ENCODE data around the gene PLIN4.

PLIN4 gene

DNA sequence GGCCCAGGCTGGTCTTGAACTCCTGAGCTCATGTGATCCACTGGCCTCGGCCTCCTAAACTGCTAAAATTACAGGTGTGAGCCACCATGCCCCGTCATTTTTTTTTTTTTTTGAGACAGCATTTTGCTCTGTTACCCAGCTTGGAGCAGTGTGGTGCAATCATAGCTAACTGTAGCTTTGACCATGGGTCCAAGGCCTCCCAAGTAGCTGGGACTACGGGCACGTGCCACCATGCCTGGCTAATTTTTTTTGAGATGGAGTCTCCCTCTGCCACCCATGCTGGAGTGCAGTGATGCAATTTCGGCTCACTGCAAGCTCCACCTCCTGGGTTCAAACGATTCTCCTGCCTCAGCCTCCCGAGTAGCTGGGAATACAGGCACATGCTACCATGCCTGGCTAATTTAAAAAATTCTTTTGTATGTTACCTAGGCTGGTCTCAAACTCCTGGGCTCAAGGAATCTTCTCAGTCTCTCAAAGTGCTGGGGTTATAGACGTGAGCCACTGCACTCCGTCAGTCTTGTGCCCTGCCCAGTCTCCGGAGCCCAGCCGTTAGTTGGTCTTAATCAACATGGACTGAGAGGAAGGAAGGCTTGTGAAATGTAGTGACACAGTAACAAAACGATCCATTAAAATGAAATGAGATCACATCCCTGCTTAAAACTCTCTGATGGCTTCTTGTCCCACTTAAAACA is 23.0 kb upstream of the PLIN4 start:
- Histone ChIP-seq H2BK12ac (ENCODE audit: low read length) (no peak overlapping the region), H3K14ac (ENCODE audit: low read length) (no peak overlapping the region), H4K91ac (ENCODE audit: low read depth, low read length, poor library complexity) (no peak overlapping the region), H2BK5ac (ENCODE audit: low read length) (no peak overlapping the region), H3K27me3 (ENCODE audit: control insufficient read depth in 3 of 3, insufficient read depth in 3 of 3, low read depth in 1 of 3, low read length in 3 of 3) (peaks cover 0 to 5% (median 0%) of the 10 kb centered on the region in 3 experiments), H3K4me2 (ENCODE audit: insufficient read depth, low read length, poor library complexity, severe bottlenecking) (no peak overlapping the region), H3K36me3 (replicated peaks in 1 of 2; ENCODE audit: control insufficient read depth in 2 of 2, insufficient read depth in 2 of 2, low read length in 2 of 2) (no peaks in the 10 kb centered on the region), H3K4me3 (ENCODE audit: low read length in 2 of 2) (no peak overlapping the region), H2AFZ (ENCODE audit: low read length) (no peak overlapping the region), H3K9ac (ENCODE audit: low read depth, low read length, poor library complexity) (no peak overlapping the region), H2BK15ac (ENCODE audit: low read length) (no peak overlapping the region), H3K27ac (replicated peaks; ENCODE audit: low read length) (no peak overlapping the region), H3K4me1 (ENCODE audit: control insufficient read depth in 2 of 2, insufficient read depth in 1 of 2, low read depth in 1 of 2, low read length in 2 of 2) (no peaks in the 10 kb centered on the region), H4K8ac (ENCODE audit: low read depth, low read length) (no peak overlapping the region), H3K23ac (ENCODE audit: low read depth, low read length, poor library complexity) (no peak overlapping the region), H2AK5ac (ENCODE audit: low read depth, low read length) (no peak overlapping the region), H3K4ac (ENCODE audit: low read length) (no peak overlapping the region), H3K9me3 (replicated peaks in 1 of 2; ENCODE audit: control insufficient read depth in 2 of 2, insufficient read depth in 1 of 2, low read depth in 1 of 2, low read length in 2 of 2) (peaks cover 0 to 3% of the 10 kb centered on the region in 2 donors), H2BK120ac (ENCODE audit: low read depth, low read length) (no peak overlapping the region), H3K18ac (ENCODE audit: low read length) (no peak overlapping the region), H3K79me1 (ENCODE audit: low read depth, low read length) (peaks cover 2% of the 10 kb centered on the region)
- no CpG with 5 or more reads among the region's 12 CpGs for WGBS, 2 donors (ENCODE audit: extremely low coverage in 2 of 2, insufficient read length in 2 of 2, insufficient replicate concordance in 1 of 2)
- no peak for DNase-seq (ENCODE audit: low spot score)

DNA sequence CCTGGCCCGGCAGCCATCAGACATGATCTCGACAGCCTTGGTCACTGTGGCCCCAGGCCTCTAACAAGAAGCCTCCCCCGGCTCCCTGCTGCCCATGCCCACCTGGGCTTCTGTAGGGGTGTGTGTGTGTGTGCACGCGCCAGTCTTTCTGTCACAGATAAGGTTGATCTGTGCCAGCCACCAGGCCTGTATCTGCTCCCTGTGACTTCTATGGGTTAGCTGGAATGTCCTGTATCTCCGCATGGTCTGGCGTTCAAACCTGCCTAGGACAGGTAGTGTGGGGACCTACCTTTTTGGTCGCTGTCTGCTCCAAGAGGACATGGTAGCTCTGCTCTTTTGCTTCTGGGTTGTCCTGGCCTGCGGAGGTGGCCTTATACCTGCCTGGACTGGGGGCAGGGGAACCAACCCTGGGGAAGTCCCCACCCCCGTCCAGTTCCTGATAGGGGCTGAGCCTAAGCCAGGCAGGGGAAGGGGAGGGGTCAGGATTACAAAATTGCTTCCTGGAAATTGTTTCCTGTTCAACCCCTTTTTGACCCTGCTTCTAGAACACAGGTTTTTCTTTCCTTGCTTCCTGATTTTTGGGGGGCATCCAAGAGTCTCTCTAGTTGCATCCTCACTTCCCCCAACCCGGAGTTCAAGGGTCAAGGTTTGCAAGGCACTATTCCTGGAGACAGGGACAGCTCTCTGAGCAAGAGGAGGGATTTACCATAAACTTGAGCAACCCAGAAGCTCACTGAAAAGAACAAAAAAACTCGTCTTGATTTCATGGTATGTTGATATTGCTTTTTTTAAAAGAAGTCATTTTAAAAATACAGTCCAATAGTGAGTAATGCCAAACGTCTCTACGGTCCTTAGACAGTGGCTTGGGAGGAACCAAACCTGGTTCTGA is 21.7 kb upstream of the PLIN4 start, which contains the start of gene LRG1:
Gene LRG1, minus strand, starts transcription at position 344 of the 889 bp plus-strand sequence. Its CDS starts 23 bp downstream, at position 321.
- Histone ChIP-seq H2BK15ac (ENCODE audit: low read length) (no peak within 1 kb of the TSS), H3K4ac (ENCODE audit: low read length) (no peak within 1 kb of the TSS), H3K79me1 (ENCODE audit: low read depth, low read length) (no peaks in the 10 kb centered on the region), H3K27me3 (ENCODE audit: control insufficient read depth in 3 of 3, insufficient read depth in 3 of 3, low read depth in 1 of 3, low read length in 3 of 3) (peaks cover 0 to 5% (median 0%) of the 10 kb centered on the region in 3 experiments), H2BK120ac (ENCODE audit: low read depth, low read length) (no peak within 1 kb of the TSS), H3K9ac (ENCODE audit: low read depth, low read length, poor library complexity) (no peak within 1 kb of the TSS), H3K36me3 (replicated peaks in 1 of 2; ENCODE audit: control insufficient read depth in 2 of 2, insufficient read depth in 2 of 2, low read length in 2 of 2) (no peaks in the 10 kb centered on the region), H2BK5ac (ENCODE audit: low read length) (no peak within 1 kb of the TSS), H3K14ac (ENCODE audit: low read length) (no peak within 1 kb of the TSS), H2BK12ac (ENCODE audit: low read length) (no peak within 1 kb of the TSS), H2AFZ (ENCODE audit: low read length) (no peak within 1 kb of the TSS), H4K91ac (ENCODE audit: low read depth, low read length, poor library complexity) (no peak within 1 kb of the TSS), H3K9me3 (replicated peaks in 1 of 2; ENCODE audit: control insufficient read depth in 2 of 2, insufficient read depth in 1 of 2, low read depth in 1 of 2, low read length in 2 of 2) (peaks cover 0 to 3% of the 10 kb centered on the region in 2 donors), H4K8ac (ENCODE audit: low read depth, low read length) (no peak within 1 kb of the TSS), H3K4me2 (ENCODE audit: insufficient read depth, low read length, poor library complexity, severe bottlenecking) (no peak within 1 kb of the TSS), H2AK5ac (ENCODE audit: low read depth, low read length) (no peak within 1 kb of the TSS), H3K4me1 (ENCODE audit: control insufficient read depth in 2 of 2, insufficient read depth in 1 of 2, low read depth in 1 of 2, low read length in 2 of 2) (peaks cover 4 to 9% of the 10 kb centered on the region in 2 donors), H3K23ac (ENCODE audit: low read depth, low read length, poor library complexity) (no peak within 1 kb of the TSS), H3K27ac (replicated peaks; ENCODE audit: low read length) (no peak within 1 kb of the TSS), H3K18ac (ENCODE audit: low read length) (peak within 1 kb of the TSS; percentile 41), H3K4me3 (ENCODE audit: low read length in 2 of 2) (no peak within 1 kb of the TSS)
- WGBS, 2 donors (ENCODE audit: extremely low coverage in 2 of 2, insufficient read length in 2 of 2, insufficient replicate concordance in 1 of 2), result no CpG with 5 or more reads among the region's 14 CpGs
- DNase-seq (ENCODE audit: low spot score), result no peak

DNA sequence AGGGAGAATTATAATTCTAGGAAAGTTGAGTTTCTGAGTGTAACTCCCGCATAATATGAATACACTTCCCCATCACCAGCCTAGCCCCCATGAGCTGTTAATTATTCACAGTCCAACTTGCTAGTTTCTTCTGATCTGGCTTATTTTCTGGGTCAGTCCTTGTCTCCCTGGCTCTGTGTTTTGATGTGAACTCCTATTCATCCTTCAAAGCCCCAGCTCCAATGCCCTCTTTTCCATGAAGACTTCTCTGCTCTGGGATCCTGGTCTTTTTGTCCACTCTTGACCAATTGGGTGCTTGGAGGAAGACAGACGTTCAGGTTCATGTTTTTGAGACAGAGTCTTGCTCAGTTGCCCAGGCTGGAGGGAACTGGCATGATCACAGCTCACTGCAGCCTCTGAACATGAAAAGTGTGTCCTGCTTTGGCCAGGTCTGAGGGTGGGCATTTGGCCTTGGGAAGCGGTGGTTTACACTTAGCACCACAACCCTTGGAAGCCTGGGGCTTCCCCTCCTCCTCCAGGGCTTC is 20.9 kb upstream of the PLIN4 start:
- no CpG with 5 or more reads among the region's 3 CpGs for WGBS, 2 donors (ENCODE audit: extremely low coverage in 2 of 2, insufficient read length in 2 of 2, insufficient replicate concordance in 1 of 2)
- no peak overlapping the region for H2BK120ac ChIP-seq (ENCODE audit: low read depth, low read length)
- H2AK5ac ChIP-seq (ENCODE audit: low read depth, low read length), result no peak overlapping the region
- H3K4me3 ChIP-seq (ENCODE audit: low read length in 2 of 2), result no peak overlapping the region
- no peak overlapping the region for H3K4me2 ChIP-seq (ENCODE audit: insufficient read depth, low read length, poor library complexity, severe bottlenecking)
- H3K14ac ChIP-seq (ENCODE audit: low read length), result no peak overlapping the region
- no peak overlapping the region for H2BK12ac ChIP-seq (ENCODE audit: low read length)
- no peak overlapping the region for H2AFZ ChIP-seq (ENCODE audit: low read length)
- H4K8ac ChIP-seq (ENCODE audit: low read depth, low read length), result no peak overlapping the region
- no peak overlapping the region for H2BK15ac ChIP-seq (ENCODE audit: low read length)
- no peak overlapping the region for H3K4ac ChIP-seq (ENCODE audit: low read length)
- no peaks in the 10 kb centered on the region for H3K36me3 ChIP-seq (replicated peaks in 1 of 2; ENCODE audit: control insufficient read depth in 2 of 2, insufficient read depth in 2 of 2, low read length in 2 of 2)
- H3K9ac ChIP-seq (ENCODE audit: low read depth, low read length, poor library complexity), result no peak overlapping the region
- no peak overlapping the region for H4K91ac ChIP-seq (ENCODE audit: low read depth, low read length, poor library complexity)
- H3K4me1 ChIP-seq (ENCODE audit: control insufficient read depth in 2 of 2, insufficient read depth in 1 of 2, low read depth in 1 of 2, low read length in 2 of 2), result peaks cover 8 to 13% of the 10 kb centered on the region in 2 donors
- H3K27me3 ChIP-seq (ENCODE audit: control insufficient read depth in 3 of 3, insufficient read depth in 3 of 3, low read depth in 1 of 3, low read length in 3 of 3), result peaks cover 0 to 7% (median under 1%) of the 10 kb centered on the region in 3 experiments
- H3K23ac ChIP-seq (ENCODE audit: low read depth, low read length, poor library complexity), result no peak overlapping the region
- H3K9me3 ChIP-seq (replicated peaks in 1 of 2; ENCODE audit: control insufficient read depth in 2 of 2, insufficient read depth in 1 of 2, low read depth in 1 of 2, low read length in 2 of 2), result peaks cover 0 to 3% of the 10 kb centered on the region in 2 donors
- no peaks in the 10 kb centered on the region for H3K79me1 ChIP-seq (ENCODE audit: low read depth, low read length)
- H3K27ac ChIP-seq (replicated peaks; ENCODE audit: low read length), result no peak overlapping the region
- H3K18ac ChIP-seq (ENCODE audit: low read length), result no peak overlapping the region
- DNase-seq (ENCODE audit: low spot score), result no peak
- no peak overlapping the region for H2BK5ac ChIP-seq (ENCODE audit: low read length)

DNA sequence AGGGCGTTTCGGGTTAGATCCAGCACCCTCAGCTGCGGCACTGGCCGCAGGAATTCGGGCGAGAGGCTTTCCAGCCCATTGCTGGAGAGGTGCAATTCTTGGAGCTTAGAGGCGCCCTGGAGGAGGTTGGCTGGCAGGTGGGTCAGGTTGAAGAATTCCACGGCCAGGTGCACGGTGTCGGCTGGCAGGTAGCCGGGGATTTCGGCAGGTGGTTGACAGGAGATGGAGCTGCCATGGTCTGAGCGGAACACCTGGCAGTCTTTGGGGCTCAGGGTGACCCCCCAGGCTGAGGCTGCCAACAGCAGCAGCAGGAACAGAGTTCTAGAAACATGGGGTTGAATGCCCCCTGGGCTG is 20.3 kb upstream of the PLIN4 start:
- no peak overlapping the region for H2AFZ ChIP-seq (ENCODE audit: low read length)
- no CpG with 5 or more reads among the region's 13 CpGs for WGBS, 2 donors (ENCODE audit: extremely low coverage in 2 of 2, insufficient read length in 2 of 2, insufficient replicate concordance in 1 of 2)

More for the DNA sequence above, 20.3 kb upstream of the PLIN4 start:
- H3K9me3 ChIP-seq (replicated peaks in 1 of 2; ENCODE audit: control insufficient read depth in 2 of 2, insufficient read depth in 1 of 2, low read depth in 1 of 2, low read length in 2 of 2), result peaks cover 0 to 3% of the 10 kb centered on the region in 2 donors
- no peak overlapping the region for H2BK5ac ChIP-seq (ENCODE audit: low read length)
- H2BK120ac ChIP-seq (ENCODE audit: low read depth, low read length), result no peak overlapping the region
- H3K4me3 ChIP-seq (ENCODE audit: low read length in 2 of 2), result no peak overlapping the region
- no peak overlapping the region for H3K27ac ChIP-seq (replicated peaks; ENCODE audit: low read length)
- no peak overlapping the region for H4K91ac ChIP-seq (ENCODE audit: low read depth, low read length, poor library complexity)
- no peak overlapping the region for H3K9ac ChIP-seq (ENCODE audit: low read depth, low read length, poor library complexity)
- no peak overlapping the region for H3K14ac ChIP-seq (ENCODE audit: low read length)
- H2BK12ac ChIP-seq (ENCODE audit: low read length), result peak overlapping the region; percentile 30
- no peak overlapping the region for H3K4me2 ChIP-seq (ENCODE audit: insufficient read depth, low read length, poor library complexity, severe bottlenecking)
- no peaks in the 10 kb centered on the region for H3K79me1 ChIP-seq (ENCODE audit: low read depth, low read length)
- no peaks in the 10 kb centered on the region for H3K36me3 ChIP-seq (replicated peaks in 1 of 2; ENCODE audit: control insufficient read depth in 2 of 2, insufficient read depth in 2 of 2, low read length in 2 of 2)
- no peak overlapping the region for H4K8ac ChIP-seq (ENCODE audit: low read depth, low read length)
- no peak overlapping the region for H3K4ac ChIP-seq (ENCODE audit: low read length)
- no peak overlapping the region for H2BK15ac ChIP-seq (ENCODE audit: low read length)
- no peak for DNase-seq (ENCODE audit: low spot score)
- peak overlapping the region; percentile 55 for H3K18ac ChIP-seq (ENCODE audit: low read length)
- H2AK5ac ChIP-seq (ENCODE audit: low read depth, low read length), result peak overlapping the region; percentile 54
- H3K23ac ChIP-seq (ENCODE audit: low read depth, low read length, poor library complexity), result no peak overlapping the region
- H3K4me1 ChIP-seq (ENCODE audit: control insufficient read depth in 2 of 2, insufficient read depth in 1 of 2, low read depth in 1 of 2, low read length in 2 of 2), result peaks cover 8 to 13% of the 10 kb centered on the region in 2 donors
- H3K27me3 ChIP-seq (ENCODE audit: control insufficient read depth in 3 of 3, insufficient read depth in 3 of 3, low read depth in 1 of 3, low read length in 3 of 3), result peaks cover 0 to 7% (median 5%) of the 10 kb centered on the region in 3 experiments

All from neuronal stem cell (in vitro differentiated cells).